Measurements from ENCODE around the gene JMJD6.

- TF ChIP-seq POLR2A (IDR thresholded peaks at IDR 0.05) = no peak
- TF ChIP-seq, protein P1, sequence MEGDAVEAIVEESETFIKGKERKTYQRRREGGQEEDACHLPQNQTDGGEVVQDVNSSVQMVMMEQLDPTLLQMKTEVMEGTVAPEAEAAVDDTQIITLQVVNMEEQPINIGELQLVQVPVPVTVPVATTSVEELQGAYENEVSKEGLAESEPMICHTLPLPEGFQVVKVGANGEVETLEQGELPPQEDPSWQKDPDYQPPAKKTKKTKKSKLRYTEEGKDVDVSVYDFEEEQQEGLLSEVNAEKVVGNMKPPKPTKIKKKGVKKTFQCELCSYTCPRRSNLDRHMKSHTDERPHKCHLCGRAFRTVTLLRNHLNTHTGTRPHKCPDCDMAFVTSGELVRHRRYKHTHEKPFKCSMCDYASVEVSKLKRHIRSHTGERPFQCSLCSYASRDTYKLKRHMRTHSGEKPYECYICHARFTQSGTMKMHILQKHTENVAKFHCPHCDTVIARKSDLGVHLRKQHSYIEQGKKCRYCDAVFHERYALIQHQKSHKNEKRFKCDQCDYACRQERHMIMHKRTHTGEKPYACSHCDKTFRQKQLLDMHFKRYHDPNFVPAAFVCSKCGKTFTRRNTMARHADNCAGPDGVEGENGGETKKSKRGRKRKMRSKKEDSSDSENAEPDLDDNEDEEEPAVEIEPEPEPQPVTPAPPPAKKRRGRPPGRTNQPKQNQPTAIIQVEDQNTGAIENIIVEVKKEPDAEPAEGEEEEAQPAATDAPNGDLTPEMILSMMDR (IDR thresholded peaks at IDR 0.05) = no peak
Observed at GRCh38 chr17:76734080-76734840, 7.9 kb upstream of the JMJD6 start.
